Measurements from ENCODE around the gene MRTFB. TPM values are rescaled to one million over a fixed set of nuclear protein-coding genes. Genes with fewer than 3 reads are reported as not detected.
A peak's percentile ranks its signal among the peaks of the same experiment; 100 is the strongest.

The MRTFB gene
- total and polyA plus RNA-seq, 12 donors, result 5.5 to 77.7 (median 44.3) TPM

DNA sequence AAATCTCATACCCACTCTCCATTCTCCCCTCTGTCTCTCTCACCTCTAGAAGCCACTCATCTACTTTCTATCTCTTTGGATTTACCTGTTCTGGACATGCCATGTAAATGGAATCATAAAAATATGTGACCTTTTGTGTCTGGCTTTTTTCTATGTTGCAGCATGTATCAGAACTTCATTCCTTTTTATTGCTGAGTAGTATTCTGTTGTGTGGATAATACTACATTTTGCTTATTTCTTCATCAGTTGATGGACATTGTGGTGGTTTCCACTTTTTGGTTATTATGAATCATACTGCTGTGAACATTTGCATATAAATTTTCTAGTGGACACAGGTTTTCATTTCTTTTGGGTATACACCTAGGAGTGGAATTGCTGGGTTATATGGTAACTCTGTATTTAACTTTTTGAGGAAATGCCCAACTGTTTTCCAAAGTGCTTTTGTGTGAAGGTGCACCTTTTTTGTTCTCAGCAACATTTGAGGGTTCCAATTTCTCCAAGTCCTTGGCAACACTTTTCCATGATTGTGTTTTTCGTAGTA is 18.2 kb downstream of the MRTFB start:
- no peak overlapping the region for H3K27ac ChIP-seq
- H3K4me3 ChIP-seq, result no peak overlapping the region
- intact Hi-C loops (cut with DNase I), result no loop called here
- peaks cover 14 to 49% of the 10 kb centered on the region in 2 donors for H3K4me1 ChIP-seq (replicated peaks in 1 of 2)
- H3K36me3 ChIP-seq (replicated peaks in 1 of 2), result no peaks in the 10 kb centered on the region
- no peaks in the 10 kb centered on the region for H3K9me3 ChIP-seq (replicated peaks in 1 of 3)
- H3K27me3 ChIP-seq, result no peaks in the 10 kb centered on the region
- TF ChIP-seq, protein P1, sequence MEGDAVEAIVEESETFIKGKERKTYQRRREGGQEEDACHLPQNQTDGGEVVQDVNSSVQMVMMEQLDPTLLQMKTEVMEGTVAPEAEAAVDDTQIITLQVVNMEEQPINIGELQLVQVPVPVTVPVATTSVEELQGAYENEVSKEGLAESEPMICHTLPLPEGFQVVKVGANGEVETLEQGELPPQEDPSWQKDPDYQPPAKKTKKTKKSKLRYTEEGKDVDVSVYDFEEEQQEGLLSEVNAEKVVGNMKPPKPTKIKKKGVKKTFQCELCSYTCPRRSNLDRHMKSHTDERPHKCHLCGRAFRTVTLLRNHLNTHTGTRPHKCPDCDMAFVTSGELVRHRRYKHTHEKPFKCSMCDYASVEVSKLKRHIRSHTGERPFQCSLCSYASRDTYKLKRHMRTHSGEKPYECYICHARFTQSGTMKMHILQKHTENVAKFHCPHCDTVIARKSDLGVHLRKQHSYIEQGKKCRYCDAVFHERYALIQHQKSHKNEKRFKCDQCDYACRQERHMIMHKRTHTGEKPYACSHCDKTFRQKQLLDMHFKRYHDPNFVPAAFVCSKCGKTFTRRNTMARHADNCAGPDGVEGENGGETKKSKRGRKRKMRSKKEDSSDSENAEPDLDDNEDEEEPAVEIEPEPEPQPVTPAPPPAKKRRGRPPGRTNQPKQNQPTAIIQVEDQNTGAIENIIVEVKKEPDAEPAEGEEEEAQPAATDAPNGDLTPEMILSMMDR (IDR thresholded peaks at IDR 0.05), result no peak
- TF ChIP-seq POLR2A (IDR thresholded peaks at IDR 0.05), result no peak
- DNase-seq, result no peak
- WGBS, 4 donors, result 91 to 100% (median 98%) methylated on average over 1 of the region's 1 CpG

DNA sequence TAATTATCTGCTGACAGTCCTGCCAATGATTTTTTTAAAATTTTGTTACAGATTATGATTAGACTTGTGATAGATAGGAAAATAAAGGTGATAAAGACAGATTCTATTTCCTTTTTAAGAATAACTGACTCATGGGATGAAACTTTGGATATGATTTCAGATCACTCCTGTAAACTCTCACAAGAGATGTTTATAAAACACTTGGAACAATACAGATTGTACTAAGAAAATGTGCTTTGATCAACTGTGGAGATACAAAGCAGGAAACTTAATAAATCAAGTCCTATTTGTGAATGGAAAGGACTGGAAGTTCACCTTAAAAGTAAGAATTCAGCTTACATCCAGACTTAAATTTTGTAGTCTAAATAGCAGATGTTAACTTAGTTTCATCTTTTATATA is 21.4 kb downstream of the MRTFB start:
- no peaks in the 10 kb centered on the region for H3K27me3 ChIP-seq
- no peaks in the 10 kb centered on the region for H3K9me3 ChIP-seq (replicated peaks in 1 of 3)
- DNase-seq, result no peak
- H3K36me3 ChIP-seq (replicated peaks in 1 of 2), result no peaks in the 10 kb centered on the region
- no peak overlapping the region for H3K4me3 ChIP-seq
- TF ChIP-seq POLR2A (IDR thresholded peaks at IDR 0.05), result no peak
- TF ChIP-seq, protein P1 (IDR thresholded peaks at IDR 0.05), result no peak
- intact Hi-C loops (cut with DNase I), result no loop called here
- H3K4me1 ChIP-seq (replicated peaks in 1 of 2), result peaks cover 12 to 32% of the 10 kb centered on the region in 2 donors
- H3K27ac ChIP-seq, result peak overlapping the region in 1 of 5 donors; percentile 3

DNA sequence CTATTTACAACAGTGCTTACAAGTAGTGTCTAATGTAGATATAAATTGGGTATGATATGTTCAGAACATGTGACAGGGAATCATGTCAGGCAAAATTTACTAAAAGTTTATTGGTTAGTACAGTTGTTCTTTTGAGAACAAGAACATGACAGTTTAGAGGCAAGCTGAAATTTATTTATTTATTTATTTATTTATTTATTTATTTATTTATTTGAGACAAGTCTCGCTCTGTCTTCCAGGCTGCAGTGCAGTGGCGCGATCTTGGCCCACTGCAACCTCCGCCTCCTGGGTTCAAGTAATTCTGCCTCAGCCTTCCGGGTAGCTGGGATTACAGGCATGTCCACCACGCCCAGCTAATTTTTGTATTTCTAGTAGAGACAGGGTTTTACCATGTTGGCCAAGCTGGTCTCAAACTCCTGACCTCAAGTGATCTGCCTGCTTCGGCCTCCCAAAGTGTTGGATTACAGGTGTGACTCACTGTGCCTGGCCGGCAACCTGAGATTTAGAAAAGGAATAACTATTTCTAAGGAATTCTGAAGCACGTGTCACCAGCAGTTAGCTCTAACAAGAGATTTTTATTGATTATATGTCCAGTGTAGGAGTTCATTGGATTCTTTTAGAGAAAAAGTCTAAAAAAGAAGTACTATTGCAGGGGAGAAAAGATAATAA is 24.9 kb downstream of the MRTFB start:
- peaks cover 12 to 21% of the 10 kb centered on the region in 2 donors for H3K4me1 ChIP-seq (replicated peaks in 1 of 2)
- intact Hi-C loops (cut with DNase I), result no loop called here
- H3K27ac ChIP-seq, result no peak overlapping the region
- no peaks in the 10 kb centered on the region for H3K27me3 ChIP-seq
- 86 to 90% (median 90%) methylated on average over 9 of the region's 9 CpGs for WGBS, 4 donors
- no peak for DNase-seq
- no peaks in the 10 kb centered on the region for H3K36me3 ChIP-seq (replicated peaks in 1 of 2)
- H3K9me3 ChIP-seq (replicated peaks in 1 of 3), result no peaks in the 10 kb centered on the region
- TF ChIP-seq POLR2A (IDR thresholded peaks at IDR 0.05), result no peak
- TF ChIP-seq, protein P1 (IDR thresholded peaks at IDR 0.05), result no peak
- H3K4me3 ChIP-seq, result no peak overlapping the region

DNA sequence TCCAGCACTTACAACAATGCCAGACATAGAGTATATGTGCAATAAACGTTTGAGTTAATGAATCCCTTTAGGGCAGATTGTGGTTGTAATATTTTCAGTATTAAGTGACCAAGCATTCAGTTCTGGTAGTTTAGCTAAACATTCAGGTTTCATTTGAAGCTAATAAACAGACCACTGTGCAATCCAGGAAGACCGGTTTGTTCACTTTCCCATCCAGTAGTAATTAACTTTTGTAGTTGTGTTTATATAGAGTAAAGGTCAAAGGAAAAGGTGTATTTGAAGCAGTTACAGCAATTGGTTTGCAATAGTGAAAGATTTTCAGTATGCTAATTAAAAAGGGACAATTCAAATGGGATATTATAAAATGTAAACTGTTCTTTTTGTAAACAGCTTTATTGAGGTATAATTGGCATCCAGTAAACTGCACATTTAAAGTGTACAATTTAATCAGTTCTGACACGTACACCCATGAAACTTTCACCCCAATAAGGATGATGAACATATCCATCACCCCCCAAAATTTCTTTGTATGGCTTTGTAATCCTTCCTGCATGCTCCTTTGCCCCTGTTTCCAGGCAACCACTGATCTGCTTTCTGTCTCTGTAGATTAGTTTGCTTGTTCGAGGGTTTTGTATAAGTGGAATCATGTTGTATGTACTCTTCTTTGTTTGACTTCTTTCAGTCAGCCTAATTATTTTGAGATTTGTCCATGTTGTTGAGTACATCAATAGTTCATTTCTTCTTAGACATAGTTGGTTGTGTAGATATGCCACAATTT is 26.3 kb downstream of the MRTFB start:
- intact Hi-C loops (cut with DNase I), result no loop called here
- peaks cover 10 to 30% of the 10 kb centered on the region in 2 donors for H3K4me1 ChIP-seq (replicated peaks in 1 of 2)
- 77 to 80% (median 80%) methylated on average over 4 of the region's 4 CpGs for WGBS, 4 donors

More for the DNA sequence above, 26.3 kb downstream of the MRTFB start:
- no peaks in the 10 kb centered on the region for H3K36me3 ChIP-seq (replicated peaks in 1 of 2)
- TF ChIP-seq, protein P1 (IDR thresholded peaks at IDR 0.05), result no peak
- no peak for TF ChIP-seq POLR2A (IDR thresholded peaks at IDR 0.05)
- no peaks in the 10 kb centered on the region for H3K27me3 ChIP-seq
- no peak overlapping the region for H3K4me3 ChIP-seq
- no peak overlapping the region for H3K27ac ChIP-seq
- H3K9me3 ChIP-seq (replicated peaks in 1 of 3), result no peaks in the 10 kb centered on the region
- DNase-seq, result no peak
